ENCODE results near the gene IMMT. TPM values are rescaled to one million over a fixed set of nuclear protein-coding genes. Genes with fewer than 3 reads are reported as not detected.

Gene IMMT
- total RNA-seq, 1 experiment from 2014 or later: 112 TPM

DNA sequence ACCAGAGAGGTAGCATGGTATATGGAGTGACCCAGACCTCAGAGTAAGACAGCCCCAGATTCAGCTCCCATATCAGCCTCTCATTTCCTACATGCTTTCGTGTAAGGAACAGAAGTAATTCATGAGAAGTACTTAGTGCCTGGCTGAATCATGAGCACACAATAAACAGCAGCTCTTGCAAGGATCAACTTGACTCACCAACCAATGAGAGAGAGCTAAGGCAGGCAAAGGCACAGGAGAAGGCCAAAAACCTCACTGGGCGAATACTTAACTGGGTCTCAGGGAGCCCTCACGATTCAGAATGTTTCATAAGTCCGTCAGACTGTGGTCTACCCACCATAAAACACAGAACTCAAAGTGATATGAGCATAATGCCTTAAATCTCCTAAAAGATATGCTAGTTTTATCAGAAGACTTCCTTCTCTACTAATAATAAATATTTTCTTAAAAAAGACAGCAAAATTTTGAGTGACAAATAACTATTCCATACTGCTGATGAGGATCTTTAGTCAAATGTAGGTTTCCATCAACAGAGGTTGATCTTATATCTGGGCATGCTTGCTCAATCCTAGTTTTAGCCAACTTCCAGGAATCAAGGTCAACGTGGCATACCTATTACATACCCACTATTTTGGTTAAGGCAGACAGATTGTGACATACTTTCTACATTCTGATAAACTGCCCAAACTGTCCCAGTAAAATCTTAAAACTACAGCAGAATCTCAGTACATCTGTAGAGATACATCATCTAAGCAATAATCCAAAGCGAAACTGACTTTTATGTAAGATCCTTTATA, 34.9 kb downstream of the IMMT start:
- Mint-ChIP-seq H3K4me3 (no peak overlapping the region), H3K36me3 (ENCODE audit: insufficient read depth in 1 of 3, low read depth in 3 of 3) (peaks cover 21 to 81% (median 61%) of the 10 kb centered on the region in 3 experiments; a peak in 6 of 7 replicates), H3K9me3 (no peaks in the 10 kb centered on the region), H3K4me1 (no peaks in the 10 kb centered on the region), H3K27ac (no peak overlapping the region), H3K27me3 (ENCODE audit: low read depth) (no peaks in the 10 kb centered on the region)
- Histone ChIP-seq H3K79me1 (ENCODE audit: insufficient read depth, low read depth, low read length, poor library complexity, severe bottlenecking) (no peaks in the 10 kb centered on the region), H3T11ph (ENCODE audit: low read length) (no peak overlapping the region), H2AK5ac (ENCODE audit: insufficient read length, low read length) (no peak overlapping the region), H4K8ac (replicated peaks; ENCODE audit: insufficient read length, low read depth, low read length) (no peak overlapping the region), H3K56ac (ENCODE audit: insufficient read length, low read depth, low read length) (no peak overlapping the region), H3K23me2 (ENCODE audit: insufficient read length, low read depth, low read length, poor library complexity, severe bottlenecking) (no peaks in the 10 kb centered on the region), H3K79me2 (ENCODE audit: insufficient read depth, low read length) (no peaks in the 10 kb centered on the region), H4K20me1 (ENCODE audit: control insufficient read depth, insufficient read depth, insufficient read length) (no peaks in the 10 kb centered on the region), H3K27ac (ENCODE audit: insufficient read length, low read depth, low read length) (no peak overlapping the region), H2BK20ac (ENCODE audit: low read depth, low read length, poor library complexity, severe bottlenecking) (no peak overlapping the region), H2BK15ac (ENCODE audit: low read depth, low read length) (no peak overlapping the region), H4K5ac (ENCODE audit: insufficient read length, low read depth, low read length) (no peak overlapping the region), H3K4me1 (ENCODE audit: insufficient read depth, low read length) (no peaks in the 10 kb centered on the region), H2BK12ac (ENCODE audit: insufficient read length, low read depth, low read length) (no peak overlapping the region), H3K23ac (ENCODE audit: insufficient read length, low read depth, low read length) (no peak overlapping the region), H3K27me3 (ENCODE audit: insufficient read depth, low read length) (no peaks in the 10 kb centered on the region), H3K9me3 (ENCODE audit: control insufficient read depth, low read depth, low read length) (no peaks in the 10 kb centered on the region), H2AFZ (ENCODE audit: low read length) (no peak overlapping the region), H2BK5ac (ENCODE audit: insufficient read length, low read length) (no peak overlapping the region), H3K14ac (ENCODE audit: insufficient read depth, low read length) (no peak overlapping the region), H3K4ac (ENCODE audit: low read depth, low read length) (no peak overlapping the region), H3K9ac (ENCODE audit: extremely low read depth, insufficient read length, low read length) (no peak overlapping the region), H2BK120ac (ENCODE audit: low read depth, low read length, poor library complexity, severe bottlenecking) (no peak overlapping the region), H4K91ac (ENCODE audit: insufficient read length, low read depth, low read length) (no peak overlapping the region), H3K18ac (ENCODE audit: insufficient read length, low read depth, low read length) (no peak overlapping the region), H3K4me2 (ENCODE audit: insufficient read depth, insufficient read length, low read length) (no peak overlapping the region)
- no CpG with 5 or more reads among the region's 6 CpGs for WGBS (ENCODE audit: extremely low coverage, insufficient read length, low lambda C conversion rate)
- DNase-seq: no peak
- TF ChIP-seq, protein P1, sequence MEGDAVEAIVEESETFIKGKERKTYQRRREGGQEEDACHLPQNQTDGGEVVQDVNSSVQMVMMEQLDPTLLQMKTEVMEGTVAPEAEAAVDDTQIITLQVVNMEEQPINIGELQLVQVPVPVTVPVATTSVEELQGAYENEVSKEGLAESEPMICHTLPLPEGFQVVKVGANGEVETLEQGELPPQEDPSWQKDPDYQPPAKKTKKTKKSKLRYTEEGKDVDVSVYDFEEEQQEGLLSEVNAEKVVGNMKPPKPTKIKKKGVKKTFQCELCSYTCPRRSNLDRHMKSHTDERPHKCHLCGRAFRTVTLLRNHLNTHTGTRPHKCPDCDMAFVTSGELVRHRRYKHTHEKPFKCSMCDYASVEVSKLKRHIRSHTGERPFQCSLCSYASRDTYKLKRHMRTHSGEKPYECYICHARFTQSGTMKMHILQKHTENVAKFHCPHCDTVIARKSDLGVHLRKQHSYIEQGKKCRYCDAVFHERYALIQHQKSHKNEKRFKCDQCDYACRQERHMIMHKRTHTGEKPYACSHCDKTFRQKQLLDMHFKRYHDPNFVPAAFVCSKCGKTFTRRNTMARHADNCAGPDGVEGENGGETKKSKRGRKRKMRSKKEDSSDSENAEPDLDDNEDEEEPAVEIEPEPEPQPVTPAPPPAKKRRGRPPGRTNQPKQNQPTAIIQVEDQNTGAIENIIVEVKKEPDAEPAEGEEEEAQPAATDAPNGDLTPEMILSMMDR (conservative IDR thresholded peaks at IDR 0.05): no peak

Data from H9 (cell line).